ENCODE data around the gene LGMN.

GRCh38 chr14:92694807-92695206 lies 53.6 kb downstream of the LGMN start:
- no peak for TF ChIP-seq EZH2 (IDR thresholded peaks at IDR 0.05; ENCODE audit: borderline replicate concordance)
- TF ChIP-seq CTCF (IDR thresholded peaks at IDR 0.05; ENCODE audit: poor library complexity): no peak

All from hepatocyte (in vitro differentiated cells).